GM10248 (cell line): ENCODE results near the gene NDRG2.

Source experiments
- CTCF ChIA-PET: fragments of 300-600 bp; sonication (Branson Sonifier 250); formaldehyde crosslinking; extraction: SDS; loops from one replicate; lab custom pipeline; 2021; ENCODE audit warnings: antibody characterized with exemption; lab: Yijun Ruan, JAX
- POLR2A ChIA-PET: fragments of 350-650 bp; sonication (Branson Sonifier 250); formaldehyde crosslinking; extraction: SDS; loops from one replicate; lab custom pipeline; 2020; ENCODE audit warnings: antibody characterized with exemption; lab: Yijun Ruan, JAX
- DNase-seq: peaks from one replicate; pipeline ENCODE4 v3.0.0; 2012; ENCODE audit errors: extremely low spot score
- TF ChIP-seq, protein P1 (sequence below): IDR thresholded peaks from 2 replicates; pipeline ENCODE4 v1.5.1; 2012; ENCODE audit warnings: mild to moderate bottlenecking, low read depth; ENCODE audit errors: extremely low read depth, missing control alignments, control extremely low read depth

Gene NDRG2

DNA sequence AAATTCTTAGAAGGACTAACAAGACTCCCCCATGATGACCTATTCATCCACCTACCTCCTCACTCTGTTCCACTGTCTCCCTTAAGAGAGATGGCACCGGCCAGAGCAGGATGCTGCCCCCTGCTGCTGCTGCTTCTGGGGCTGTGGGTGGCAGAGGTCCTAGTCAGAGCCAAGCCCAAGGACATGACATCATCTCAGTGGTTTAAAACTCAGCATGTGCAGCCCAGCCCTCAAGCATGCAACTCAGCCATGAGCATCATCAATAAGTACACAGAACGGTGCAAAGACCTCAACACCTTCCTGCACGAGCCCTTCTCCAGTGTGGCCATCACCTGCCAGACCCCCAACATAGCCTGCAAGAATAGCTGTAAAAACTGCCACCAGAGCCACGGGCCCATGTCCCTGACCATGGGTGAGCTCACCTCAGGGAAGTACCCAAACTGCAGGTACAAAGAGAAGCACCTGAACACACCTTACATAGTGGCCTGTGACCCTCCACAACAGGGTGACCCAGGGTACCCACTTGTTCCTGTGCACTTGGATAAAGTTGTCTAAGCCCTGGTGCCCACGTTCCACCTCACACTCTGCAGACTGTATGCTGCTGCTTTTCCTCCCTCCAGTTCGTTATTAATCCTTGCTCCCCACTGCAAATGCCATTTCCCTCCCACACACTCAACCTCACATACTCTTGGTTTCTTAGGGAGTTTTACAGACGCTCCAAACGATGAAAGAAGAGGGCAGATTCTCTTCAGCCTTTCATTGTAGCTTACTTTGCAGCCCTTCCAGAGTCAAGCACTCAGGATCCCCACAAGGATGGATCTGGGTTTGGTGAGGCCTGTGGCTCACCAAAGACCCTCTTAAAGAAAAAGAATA lies 33.2 kb upstream of the NDRG2 start, which contains the start of gene RNASE8:
TSS of gene RNASE8 (plus strand) at position 20 of the 873 bp plus-strand sequence. CDS start at position 91, 71 bp downstream.
- CTCF ChIA-PET: interaction anchor here (0.9 to 2.7 kb wide), 10 partner anchors 7 to 97 kb away, joined by 3 to 11 read pairs (median 4); partner anchors contain the start of gene ARHGEF40
- POLR2A ChIA-PET: no interaction called here
- TF ChIP-seq, protein P1, sequence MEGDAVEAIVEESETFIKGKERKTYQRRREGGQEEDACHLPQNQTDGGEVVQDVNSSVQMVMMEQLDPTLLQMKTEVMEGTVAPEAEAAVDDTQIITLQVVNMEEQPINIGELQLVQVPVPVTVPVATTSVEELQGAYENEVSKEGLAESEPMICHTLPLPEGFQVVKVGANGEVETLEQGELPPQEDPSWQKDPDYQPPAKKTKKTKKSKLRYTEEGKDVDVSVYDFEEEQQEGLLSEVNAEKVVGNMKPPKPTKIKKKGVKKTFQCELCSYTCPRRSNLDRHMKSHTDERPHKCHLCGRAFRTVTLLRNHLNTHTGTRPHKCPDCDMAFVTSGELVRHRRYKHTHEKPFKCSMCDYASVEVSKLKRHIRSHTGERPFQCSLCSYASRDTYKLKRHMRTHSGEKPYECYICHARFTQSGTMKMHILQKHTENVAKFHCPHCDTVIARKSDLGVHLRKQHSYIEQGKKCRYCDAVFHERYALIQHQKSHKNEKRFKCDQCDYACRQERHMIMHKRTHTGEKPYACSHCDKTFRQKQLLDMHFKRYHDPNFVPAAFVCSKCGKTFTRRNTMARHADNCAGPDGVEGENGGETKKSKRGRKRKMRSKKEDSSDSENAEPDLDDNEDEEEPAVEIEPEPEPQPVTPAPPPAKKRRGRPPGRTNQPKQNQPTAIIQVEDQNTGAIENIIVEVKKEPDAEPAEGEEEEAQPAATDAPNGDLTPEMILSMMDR: no peak
- DNase-seq: no peak

DNA sequence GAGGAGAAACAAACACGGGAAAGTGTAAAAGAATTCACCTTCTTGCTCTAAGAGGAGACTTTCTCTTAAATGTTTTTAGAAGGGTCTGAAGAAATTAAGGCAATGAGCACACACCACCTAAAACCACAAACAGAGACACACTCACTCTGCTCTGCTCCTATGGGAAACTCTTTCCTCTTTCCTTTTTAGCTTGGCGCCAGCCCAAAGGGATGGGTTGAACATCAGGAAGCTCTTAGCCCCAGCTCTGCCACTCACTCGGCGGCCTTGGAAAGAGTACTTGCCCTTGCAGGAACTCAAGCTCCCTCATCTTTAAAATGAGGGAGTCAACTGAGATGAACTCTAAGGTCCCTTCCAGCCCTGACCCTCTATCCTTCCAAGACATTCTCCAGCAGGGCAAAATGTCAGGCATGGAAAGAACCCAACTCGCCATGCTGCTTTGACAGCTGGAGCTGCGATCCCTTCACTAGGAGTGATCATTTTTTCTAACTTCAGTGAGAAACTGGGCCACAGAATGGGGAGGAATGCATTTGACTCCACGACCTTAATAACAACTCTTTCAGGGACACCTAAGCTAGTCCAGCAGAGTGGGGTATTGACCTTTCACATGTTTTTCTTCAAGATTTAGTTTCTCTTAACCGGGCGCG lies 31.8 kb upstream of the NDRG2 start:
- ChIA-PET POLR2A (no interaction called here), CTCF (interaction anchor here (0.9 to 2.7 kb wide), 6 partner anchors 9 to 51 kb away, joined by 3 to 11 read pairs (median 4); no protein-coding TSS in a partner anchor)
- DNase-seq: no peak
- TF ChIP-seq, protein P1: no peak

DNA sequence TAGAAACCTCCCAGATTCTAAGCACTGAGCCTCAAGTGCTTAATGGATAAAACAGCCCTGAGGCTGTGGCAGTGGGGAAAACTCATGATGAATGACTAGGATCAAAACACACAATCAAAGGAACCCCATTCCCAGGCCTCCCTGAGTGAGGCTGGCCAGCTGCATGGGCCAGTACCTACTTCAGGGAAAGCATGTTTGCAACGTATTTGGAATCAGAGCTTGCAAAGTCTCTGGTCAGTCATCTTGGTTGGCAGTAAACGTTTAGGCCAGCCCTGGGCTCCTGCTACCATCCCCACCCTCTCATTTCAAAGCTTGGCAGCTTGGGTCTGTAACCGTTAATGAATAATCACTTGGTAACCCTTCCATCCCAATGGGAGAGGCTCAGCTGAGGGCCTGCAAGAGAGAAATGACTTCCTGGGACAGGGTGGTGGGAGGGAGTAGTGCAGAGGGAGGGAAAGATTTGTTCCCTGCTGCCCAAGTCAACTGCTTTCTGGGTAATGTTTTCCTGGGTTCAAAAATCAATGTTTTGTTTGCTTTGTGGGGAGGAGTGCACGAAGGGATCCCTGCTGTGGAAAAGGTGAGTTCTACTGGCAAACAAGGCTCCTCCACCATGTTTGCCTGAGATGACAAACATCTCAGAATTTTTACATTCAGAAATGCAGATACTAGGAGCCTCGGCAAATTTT lies 30.7 kb upstream of the NDRG2 start:
- DNase-seq: no peak
- POLR2A ChIA-PET: no interaction called here
- CTCF ChIA-PET: interaction anchor here (1.3 to 2.7 kb wide), 3 partner anchors 10 to 41 kb away, joined by 3 to 11 read pairs (median 5); no protein-coding TSS in a partner anchor
- TF ChIP-seq, protein P1: no peak

DNA sequence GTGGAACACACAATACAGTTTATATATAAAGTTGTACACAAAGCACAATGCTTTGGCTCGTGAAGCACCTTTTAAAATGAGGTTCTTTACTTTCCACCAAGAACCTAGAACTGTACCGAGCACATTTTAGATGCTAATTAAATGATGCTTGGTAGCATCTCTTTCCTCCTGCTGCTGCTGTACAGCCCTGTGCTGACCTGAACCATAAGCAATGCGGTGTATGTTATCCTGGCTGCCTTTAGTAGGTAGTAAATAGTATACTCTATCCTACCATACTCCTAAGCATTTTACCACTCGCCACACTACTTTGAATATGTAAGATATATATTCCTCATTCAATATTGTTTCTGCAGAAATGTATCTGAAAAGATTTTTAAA lies 29.9 kb upstream of the NDRG2 start:
- POLR2A ChIA-PET: no interaction called here
- CTCF ChIA-PET: interaction anchor here (2.7 kb wide), 1 partner anchor 38 kb away, joined by 11 read pairs; no protein-coding TSS in a partner anchor
- DNase-seq: no peak
- TF ChIP-seq, protein P1: no peak

DNA sequence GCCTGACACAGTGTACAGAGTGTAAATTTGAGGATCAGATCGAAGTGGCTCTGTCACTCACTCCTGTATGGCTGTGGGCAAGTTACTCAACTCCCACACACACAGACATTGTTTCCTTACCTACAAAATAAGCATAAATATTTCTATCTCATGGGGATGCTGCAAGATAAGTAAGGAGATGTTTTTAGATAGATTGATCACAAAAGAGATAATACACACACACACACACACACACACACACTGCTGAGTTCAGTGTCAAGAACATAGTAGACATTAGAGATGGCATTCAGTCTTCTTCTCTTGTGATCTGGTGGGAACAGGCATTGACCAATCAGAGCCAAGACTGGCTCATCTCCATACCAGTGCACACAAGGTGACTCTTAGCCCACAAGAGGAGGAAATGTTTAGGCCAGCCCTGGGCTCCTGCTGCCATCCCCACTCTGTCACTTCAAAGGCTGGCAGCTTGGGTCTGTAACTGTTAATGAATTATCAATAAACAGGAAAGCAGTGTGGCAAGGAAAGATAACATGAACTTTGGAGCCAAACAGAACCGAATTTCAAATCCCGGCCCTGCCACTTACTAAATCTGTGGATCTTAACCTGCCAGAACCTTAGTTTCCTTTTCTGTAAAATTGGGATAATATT lies 29.4 kb upstream of the NDRG2 start:
- TF ChIP-seq, protein P1: no peak
- POLR2A ChIA-PET: no interaction called here
- DNase-seq: no peak
- CTCF ChIA-PET: interaction anchor here (1.2 kb wide), 1 partner anchor 49 kb away, joined by 3 read pairs; no protein-coding TSS in a partner anchor
